ENCODE measurements around the gene FAM163B.
A peak's percentile ranks its signal among the peaks of the same experiment; 100 is the strongest.
"Not testable (repeated sequence)": the region's sequence is repeated elsewhere in the genome, so short reads cannot be mapped to it uniquely, and the experiment has no call there.

The FAM163B gene

DNA sequence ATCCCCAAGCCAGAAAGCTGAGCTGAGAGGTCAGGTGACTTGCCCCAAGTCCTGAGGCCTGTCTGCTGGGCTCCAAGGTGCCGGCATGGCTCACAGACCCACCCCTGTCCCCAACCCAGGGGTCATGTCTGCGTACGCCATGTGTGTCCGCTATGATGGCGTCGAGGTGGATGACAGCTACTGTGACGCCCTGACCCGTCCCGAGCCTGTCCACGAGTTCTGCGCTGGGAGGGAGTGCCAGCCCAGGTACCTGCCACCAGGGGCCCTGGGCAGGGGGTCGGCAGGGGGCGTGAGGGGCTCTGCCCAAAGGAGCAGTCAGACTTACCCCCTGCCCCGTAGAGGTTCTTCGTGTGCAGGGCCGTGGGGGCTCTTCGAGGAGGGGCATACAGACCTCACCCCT is 42.4 kb downstream of the FAM163B start:
- H3K4me3 ChIP-seq (ENCODE audit: low read length): no peak overlapping the region
- no peaks in the 10 kb centered on the region for H3K9me3 ChIP-seq (replicated peaks; ENCODE audit: low read length)
- no peak overlapping the region for H3K9ac ChIP-seq (ENCODE audit: low read depth, low read length)
- H3K4me1 ChIP-seq (ENCODE audit: control insufficient read depth, insufficient read depth, low read length): peaks cover 9% of the 10 kb centered on the region
- no peak overlapping the region for H3K4me2 ChIP-seq (ENCODE audit: low read length)
- H3K27me3 ChIP-seq (ENCODE audit: control insufficient read depth, insufficient read depth, low read length): peaks cover 75% of the 10 kb centered on the region
- H3K36me3 ChIP-seq (ENCODE audit: insufficient read depth, low read length): no peaks in the 10 kb centered on the region

DNA sequence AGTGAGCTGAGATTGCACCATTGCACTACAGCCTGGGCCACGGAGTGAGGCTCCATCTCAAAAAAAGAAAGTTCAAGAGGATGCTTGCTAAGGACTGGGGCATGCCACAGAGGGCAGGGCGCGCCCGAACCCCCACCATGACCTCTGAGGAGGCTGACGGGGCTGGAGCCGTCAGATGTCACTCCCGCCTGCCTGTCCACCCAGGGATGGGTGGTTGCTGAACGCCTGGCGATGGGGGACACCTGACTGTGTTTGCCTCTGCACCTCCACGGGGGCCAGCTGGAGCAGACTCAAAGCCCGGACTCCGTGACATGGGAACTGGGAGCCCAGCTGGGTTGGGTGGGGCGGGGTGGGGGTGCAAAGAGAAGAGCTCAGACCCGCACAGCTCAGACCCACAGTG is 42.8 kb downstream of the FAM163B start:
- Histone ChIP-seq H3K9me3 (replicated peaks; ENCODE audit: low read length) (no peaks in the 10 kb centered on the region), H3K4me1 (ENCODE audit: control insufficient read depth, insufficient read depth, low read length) (peaks cover 9% of the 10 kb centered on the region), H3K27me3 (ENCODE audit: control insufficient read depth, insufficient read depth, low read length) (peaks cover 75% of the 10 kb centered on the region), H3K4me3 (ENCODE audit: low read length) (no peak overlapping the region), H3K36me3 (ENCODE audit: insufficient read depth, low read length) (no peaks in the 10 kb centered on the region), H3K4me2 (ENCODE audit: low read length) (no peak overlapping the region), H3K9ac (ENCODE audit: low read depth, low read length) (no peak overlapping the region)

DNA sequence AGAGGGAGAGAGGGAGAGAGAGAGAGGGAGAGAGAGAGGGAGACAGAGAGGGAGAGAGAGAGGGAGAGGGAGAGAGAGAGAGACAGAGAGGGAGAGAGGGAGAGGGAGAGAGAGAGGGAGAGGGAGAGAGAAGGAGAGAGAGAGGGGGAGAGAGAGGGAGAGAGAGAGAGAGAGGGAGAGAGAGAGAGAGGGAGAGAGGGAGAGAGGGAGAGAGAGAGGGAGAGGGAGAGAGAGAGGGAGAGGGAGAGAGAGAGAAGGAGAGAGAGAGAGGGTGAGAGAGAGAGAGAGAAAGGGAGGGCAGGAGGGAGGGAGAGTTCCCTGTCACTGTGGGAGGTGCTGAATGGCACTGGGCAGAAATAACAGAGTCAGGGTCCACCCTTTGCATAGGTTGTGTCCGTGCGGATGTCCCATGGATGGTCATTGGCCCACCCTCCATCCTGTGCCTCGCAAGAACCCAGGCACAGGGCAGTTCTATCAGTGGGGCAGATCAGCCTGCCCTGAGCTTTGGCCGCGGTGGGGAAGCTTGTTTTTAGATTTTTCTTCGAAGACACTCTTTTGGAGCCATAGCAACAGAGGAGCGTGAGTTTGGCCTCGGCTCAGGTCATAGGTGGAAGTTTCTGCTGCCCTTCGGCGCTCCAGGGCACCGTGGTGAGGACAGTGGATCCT is 44.6 kb downstream of the FAM163B start:
- Histone ChIP-seq H3K4me1 (ENCODE audit: control insufficient read depth, insufficient read depth, low read length) (peaks cover 9% of the 10 kb centered on the region), H3K27me3 (ENCODE audit: control insufficient read depth, insufficient read depth, low read length) (peaks cover 61% of the 10 kb centered on the region), H3K36me3 (ENCODE audit: insufficient read depth, low read length) (no peaks in the 10 kb centered on the region), H3K4me2 (ENCODE audit: low read length) (no peak overlapping the region), H3K9ac (ENCODE audit: low read depth, low read length) (no peak overlapping the region), H3K4me3 (ENCODE audit: low read length) (no peak overlapping the region), H3K9me3 (replicated peaks; ENCODE audit: low read length) (no peaks in the 10 kb centered on the region)

DNA sequence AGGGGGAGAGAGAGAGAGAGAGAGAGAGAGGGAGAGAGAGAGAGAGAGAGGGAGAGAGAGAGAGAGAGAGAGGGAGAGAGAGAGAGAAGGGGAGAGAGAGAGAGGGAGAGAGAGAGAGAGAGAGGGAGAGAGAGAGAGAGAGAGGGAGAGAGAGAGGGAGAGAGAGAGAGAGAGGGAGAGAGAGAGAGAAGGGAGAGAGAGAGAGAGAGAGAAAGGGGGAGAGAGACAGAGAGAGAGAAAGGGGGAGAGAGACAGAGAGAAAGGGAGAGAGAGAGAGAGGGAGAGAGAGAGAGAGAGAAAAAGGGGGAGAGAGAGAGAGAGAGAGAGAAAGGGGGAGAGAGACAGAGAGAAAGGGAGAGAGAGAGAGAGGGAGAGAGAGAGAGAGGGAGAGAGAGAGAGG is 45.4 kb downstream of the FAM163B start:
- H3K4me2 ChIP-seq (ENCODE audit: low read length); H3K36me3 ChIP-seq (ENCODE audit: insufficient read depth, low read length); H3K9ac ChIP-seq (ENCODE audit: low read depth, low read length); H3K4me3 ChIP-seq (ENCODE audit: low read length); H3K9me3 ChIP-seq (replicated peaks; ENCODE audit: low read length): not testable (repeated sequence)
- Histone ChIP-seq H3K27me3 (ENCODE audit: control insufficient read depth, insufficient read depth, low read length) (peaks cover 53% of the 10 kb centered on the region), H3K4me1 (ENCODE audit: control insufficient read depth, insufficient read depth, low read length) (peaks cover 13% of the 10 kb centered on the region)

DNA sequence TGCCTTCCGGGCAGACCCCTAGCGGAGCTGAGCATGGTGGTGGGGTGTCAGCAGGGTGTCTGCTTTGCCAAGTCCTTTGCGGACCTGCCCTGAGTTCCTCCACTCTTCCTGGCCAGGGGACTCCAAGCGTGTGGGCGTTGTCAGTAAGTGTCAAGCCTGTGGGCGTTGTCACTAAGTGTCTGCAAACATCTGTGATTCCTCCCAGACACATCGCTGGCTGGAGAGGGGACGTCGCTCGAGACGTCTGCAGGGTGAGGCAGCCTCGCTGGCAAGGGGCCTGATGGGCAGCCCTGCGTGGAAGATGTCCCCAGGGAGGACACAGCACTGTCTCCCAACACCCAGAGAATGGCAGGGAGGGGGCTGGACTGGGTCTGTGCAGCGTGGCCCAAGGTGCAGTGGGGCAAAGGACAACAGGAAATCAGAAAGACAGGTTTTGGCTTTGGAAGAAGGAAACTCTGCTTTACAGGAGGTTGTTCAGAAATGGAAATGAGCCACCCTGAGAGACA is 45.8 kb downstream of the FAM163B start:
- no peak overlapping the region for H3K4me3 ChIP-seq (ENCODE audit: low read length)
- no peak overlapping the region for H3K4me2 ChIP-seq (ENCODE audit: low read length)
- H3K36me3 ChIP-seq (ENCODE audit: insufficient read depth, low read length): no peaks in the 10 kb centered on the region
- peaks cover 50% of the 10 kb centered on the region for H3K27me3 ChIP-seq (ENCODE audit: control insufficient read depth, insufficient read depth, low read length)
- no peak overlapping the region for H3K9ac ChIP-seq (ENCODE audit: low read depth, low read length)
- H3K9me3 ChIP-seq (replicated peaks; ENCODE audit: low read length): no peaks in the 10 kb centered on the region
- peaks cover 17% of the 10 kb centered on the region for H3K4me1 ChIP-seq (ENCODE audit: control insufficient read depth, insufficient read depth, low read length)

DNA sequence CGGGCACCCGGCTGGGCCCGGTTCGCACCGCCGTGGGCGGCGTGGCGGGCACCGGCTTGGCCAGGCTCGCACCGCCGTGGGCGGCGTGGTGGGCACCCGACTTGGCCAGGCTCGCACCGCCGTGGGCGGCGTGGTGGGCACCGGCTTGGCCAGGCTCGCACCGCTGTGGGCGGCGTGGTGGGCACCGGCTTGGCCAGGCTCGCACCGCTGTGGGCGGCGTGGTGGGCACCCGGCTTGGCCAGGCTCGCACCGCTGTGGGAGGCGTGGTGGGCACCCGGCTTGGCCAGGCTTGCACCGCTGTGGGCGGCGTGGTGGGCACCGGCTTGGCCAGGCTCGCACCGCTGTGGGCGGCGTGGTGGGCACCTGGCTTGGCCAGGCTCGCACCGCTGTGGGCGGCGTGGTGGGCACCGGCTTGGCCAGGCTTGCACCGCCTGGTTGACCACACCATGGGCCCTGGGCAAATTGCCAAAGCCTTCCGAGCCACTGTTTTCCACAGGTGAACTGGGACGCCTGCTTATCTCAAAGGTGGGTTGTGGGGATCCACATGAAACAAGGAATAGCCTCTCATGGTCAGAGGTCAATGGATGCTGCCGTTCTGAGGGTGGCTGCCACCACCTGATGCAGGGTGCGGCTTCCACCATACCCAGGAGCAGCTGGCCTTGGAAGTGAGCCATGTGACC is 46.4 kb downstream of the FAM163B start:
- Histone ChIP-seq H3K27me3 (ENCODE audit: control insufficient read depth, insufficient read depth, low read length) (peaks cover 49% of the 10 kb centered on the region), H3K9ac (ENCODE audit: low read depth, low read length) (no peak overlapping the region), H3K4me2 (ENCODE audit: low read length) (no peak overlapping the region), H3K4me3 (ENCODE audit: low read length) (no peak overlapping the region), H3K36me3 (ENCODE audit: insufficient read depth, low read length) (no peaks in the 10 kb centered on the region), H3K4me1 (ENCODE audit: control insufficient read depth, insufficient read depth, low read length) (peaks cover 23% of the 10 kb centered on the region), H3K9me3 (replicated peaks; ENCODE audit: low read length) (no peaks in the 10 kb centered on the region)

DNA sequence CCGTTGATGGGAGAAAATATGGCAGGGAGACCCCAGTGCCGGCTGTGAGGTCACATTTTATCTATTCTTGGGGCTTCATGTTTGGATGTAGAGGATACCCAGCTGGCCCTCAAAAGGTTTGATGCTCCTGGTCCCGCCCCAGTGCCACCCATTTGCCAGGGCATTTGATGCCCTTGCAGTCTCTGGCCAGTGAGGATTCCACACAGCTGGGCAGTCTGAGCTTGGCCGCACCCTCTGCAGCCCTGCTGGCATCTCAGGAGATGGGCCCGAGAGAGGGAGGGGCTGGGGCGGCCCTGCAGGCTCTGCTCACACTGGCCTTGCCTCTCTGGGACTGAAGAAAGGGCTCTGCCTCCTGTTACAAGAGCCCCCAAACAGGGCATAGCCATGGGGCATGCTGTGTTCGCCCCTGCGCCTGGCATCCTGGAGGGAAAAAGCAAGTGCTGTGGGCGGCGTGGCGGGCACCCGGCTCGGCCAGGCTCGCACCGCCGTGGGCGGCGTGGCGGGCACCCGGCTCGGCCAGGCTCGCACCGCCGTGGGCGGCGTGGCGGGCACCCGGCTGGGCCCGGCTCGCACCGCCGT is 47.1 kb downstream of the FAM163B start:
- H3K9me3 ChIP-seq (replicated peaks; ENCODE audit: low read length): no peaks in the 10 kb centered on the region
- peaks cover 43% of the 10 kb centered on the region for H3K27me3 ChIP-seq (ENCODE audit: control insufficient read depth, insufficient read depth, low read length)
- peak overlapping the region; percentile 74 for H3K4me2 ChIP-seq (ENCODE audit: low read length)
- H3K4me1 ChIP-seq (ENCODE audit: control insufficient read depth, insufficient read depth, low read length): peaks cover 23% of the 10 kb centered on the region
- no peak overlapping the region for H3K9ac ChIP-seq (ENCODE audit: low read depth, low read length)
- no peaks in the 10 kb centered on the region for H3K36me3 ChIP-seq (ENCODE audit: insufficient read depth, low read length)
- H3K4me3 ChIP-seq (ENCODE audit: low read length): no peak overlapping the region

DNA sequence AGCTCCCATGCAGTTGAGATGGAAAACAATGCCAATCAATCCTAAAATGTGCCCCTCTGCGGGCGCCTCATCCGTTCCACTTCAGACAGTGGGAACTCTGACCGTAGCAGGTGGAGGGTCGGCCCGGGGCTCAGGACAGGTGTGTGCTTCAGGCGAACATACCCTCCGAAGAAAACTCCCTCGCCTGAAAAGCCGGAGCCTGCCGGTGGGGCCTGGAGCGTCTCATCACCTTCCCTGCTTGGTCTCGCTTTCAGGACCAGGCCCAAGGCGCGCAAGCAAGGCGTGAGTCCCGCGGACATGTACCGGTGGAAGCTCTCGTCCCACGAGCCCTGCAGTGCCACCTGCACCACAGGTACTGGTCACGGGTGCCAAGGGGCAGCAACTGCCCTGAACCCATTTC is 48.2 kb downstream of the FAM163B start:
- peaks cover 23% of the 10 kb centered on the region for H3K4me1 ChIP-seq (ENCODE audit: control insufficient read depth, insufficient read depth, low read length)
- H3K27me3 ChIP-seq (ENCODE audit: control insufficient read depth, insufficient read depth, low read length): peaks cover 35% of the 10 kb centered on the region
- no peak overlapping the region for H3K9ac ChIP-seq (ENCODE audit: low read depth, low read length)
- H3K4me2 ChIP-seq (ENCODE audit: low read length): no peak overlapping the region
- no peaks in the 10 kb centered on the region for H3K36me3 ChIP-seq (ENCODE audit: insufficient read depth, low read length)
- no peak overlapping the region for H3K4me3 ChIP-seq (ENCODE audit: low read length)
- no peaks in the 10 kb centered on the region for H3K9me3 ChIP-seq (replicated peaks; ENCODE audit: low read length)

DNA sequence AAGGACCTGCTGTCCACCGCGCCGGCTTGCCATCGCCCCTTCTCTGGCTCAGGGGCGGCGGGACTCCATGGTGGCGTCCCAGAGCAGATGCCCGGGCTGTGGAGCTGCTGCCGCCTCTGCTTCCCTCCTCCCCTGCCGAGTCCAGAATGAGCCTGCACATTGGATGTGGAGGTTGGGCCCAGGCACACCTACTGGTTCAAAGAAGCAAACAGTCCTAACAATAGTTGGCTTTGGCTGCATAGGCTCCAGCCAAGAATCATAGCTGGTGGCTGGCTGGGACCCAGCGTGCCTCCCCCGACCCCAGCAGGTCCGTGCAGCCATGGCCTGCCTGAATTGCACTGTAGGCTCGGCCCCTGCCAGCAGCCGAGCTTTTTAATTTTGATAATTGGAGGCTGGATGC is 48.9 kb downstream of the FAM163B start:
- Histone ChIP-seq H3K4me1 (ENCODE audit: control insufficient read depth, insufficient read depth, low read length) (peaks cover 20% of the 10 kb centered on the region), H3K9ac (ENCODE audit: low read depth, low read length) (no peak overlapping the region), H3K27me3 (ENCODE audit: control insufficient read depth, insufficient read depth, low read length) (peaks cover 29% of the 10 kb centered on the region), H3K36me3 (ENCODE audit: insufficient read depth, low read length) (no peaks in the 10 kb centered on the region), H3K4me2 (ENCODE audit: low read length) (no peak overlapping the region), H3K9me3 (replicated peaks; ENCODE audit: low read length) (no peaks in the 10 kb centered on the region), H3K4me3 (ENCODE audit: low read length) (no peak overlapping the region)

DNA sequence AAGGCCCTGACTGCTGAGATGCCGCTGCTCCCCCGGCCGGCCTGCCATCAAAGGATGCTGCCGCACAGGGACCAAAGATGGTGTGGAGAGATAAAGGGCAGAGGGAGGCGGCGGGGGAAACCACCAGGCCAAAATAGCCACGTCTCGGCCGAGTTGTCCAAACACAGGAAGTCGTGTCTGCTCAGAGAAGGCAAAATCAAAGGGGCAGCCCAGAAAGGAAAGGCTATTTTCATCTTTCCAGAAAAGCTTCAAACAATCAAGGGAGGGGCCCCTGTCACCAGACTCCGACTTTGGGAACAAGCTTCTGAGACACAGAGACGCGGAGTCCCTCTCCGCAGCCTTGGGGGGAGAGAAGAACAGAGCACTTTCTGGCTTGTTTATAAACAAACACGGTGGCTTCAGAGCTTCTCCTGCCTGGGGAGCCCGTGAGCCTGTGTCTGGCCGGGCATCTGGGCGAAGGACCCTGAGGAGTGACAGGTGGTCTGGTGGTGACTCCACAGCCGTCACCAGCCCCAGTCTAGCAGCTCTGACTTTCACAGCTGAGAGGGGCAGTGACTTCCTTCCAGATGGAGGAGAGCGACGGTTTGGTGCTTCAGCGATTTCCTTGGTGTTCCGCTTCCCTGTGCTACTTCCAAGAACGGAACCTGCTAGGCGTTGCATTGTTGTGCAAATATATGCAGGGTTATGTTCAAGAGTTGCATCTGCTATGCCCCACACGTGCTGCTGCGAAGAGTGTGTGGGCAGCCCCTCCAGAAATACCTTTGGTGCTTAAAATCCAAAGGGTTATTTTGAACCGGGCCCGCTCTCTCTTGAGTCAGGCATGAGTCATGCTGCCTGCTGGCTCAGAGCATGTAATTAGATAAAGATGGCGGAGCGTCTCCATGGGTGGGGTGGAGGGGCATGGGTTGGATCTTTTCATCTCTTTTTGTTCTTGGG is 50.7 kb downstream of the FAM163B start:
- no peak overlapping the region for H3K9ac ChIP-seq (ENCODE audit: low read depth, low read length)

DNA sequence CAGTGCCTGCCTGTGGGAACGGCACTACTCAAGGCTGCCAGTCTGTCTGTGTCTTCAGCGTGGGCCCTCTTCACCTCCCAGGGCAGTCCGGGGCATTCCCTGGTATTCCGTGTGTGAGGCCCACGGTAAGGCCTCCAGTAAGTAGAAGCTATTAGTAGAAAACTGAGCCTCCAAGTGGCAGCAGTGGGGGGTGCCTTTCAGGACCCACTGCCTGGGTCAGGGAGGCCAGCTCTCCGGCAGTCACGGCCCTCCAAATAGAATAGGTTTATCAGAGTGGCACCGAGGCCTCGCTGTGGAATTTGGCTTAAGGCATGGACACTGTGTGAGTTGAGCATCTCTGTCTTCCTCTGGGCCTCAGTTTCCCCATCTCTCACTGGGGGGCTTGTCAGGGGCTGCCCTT is 51.6 kb downstream of the FAM163B start:
- no peaks in the 10 kb centered on the region for H3K9me3 ChIP-seq (replicated peaks; ENCODE audit: low read length)
- H3K4me3 ChIP-seq (ENCODE audit: low read length): no peak overlapping the region
- H3K9ac ChIP-seq (ENCODE audit: low read depth, low read length): no peak overlapping the region
- H3K4me1 ChIP-seq (ENCODE audit: control insufficient read depth, insufficient read depth, low read length): peaks cover 14% of the 10 kb centered on the region
- no peak overlapping the region for H3K4me2 ChIP-seq (ENCODE audit: low read length)
- H3K36me3 ChIP-seq (ENCODE audit: insufficient read depth, low read length): no peaks in the 10 kb centered on the region
- peaks cover 20% of the 10 kb centered on the region for H3K27me3 ChIP-seq (ENCODE audit: control insufficient read depth, insufficient read depth, low read length)

More for the DNA sequence above, 50.7 kb downstream of the FAM163B start:
- Histone ChIP-seq H3K4me3 (ENCODE audit: low read length) (peak overlapping the region; percentile 32), H3K27me3 (ENCODE audit: control insufficient read depth, insufficient read depth, low read length) (peaks cover 19% of the 10 kb centered on the region), H3K4me2 (ENCODE audit: low read length) (peak overlapping the region; percentile 76), H3K9me3 (replicated peaks; ENCODE audit: low read length) (no peaks in the 10 kb centered on the region), H3K36me3 (ENCODE audit: insufficient read depth, low read length) (no peaks in the 10 kb centered on the region), H3K4me1 (ENCODE audit: control insufficient read depth, insufficient read depth, low read length) (peaks cover 18% of the 10 kb centered on the region)

Measured in skeletal muscle satellite cell (primary cell).